GM12872 (cell line): ENCODE data around the gene OPCML.

Experiments used
- TF ChIP-seq, protein P1 (sequence below): IDR thresholded peaks from 3 replicates; pipeline ENCODE4 v1.5.1; 2011; ENCODE audit warnings: low read depth, mild to moderate bottlenecking, low read length, moderate library complexity; ENCODE audit not compliant: insufficient read depth

OPCML gene

DNA sequence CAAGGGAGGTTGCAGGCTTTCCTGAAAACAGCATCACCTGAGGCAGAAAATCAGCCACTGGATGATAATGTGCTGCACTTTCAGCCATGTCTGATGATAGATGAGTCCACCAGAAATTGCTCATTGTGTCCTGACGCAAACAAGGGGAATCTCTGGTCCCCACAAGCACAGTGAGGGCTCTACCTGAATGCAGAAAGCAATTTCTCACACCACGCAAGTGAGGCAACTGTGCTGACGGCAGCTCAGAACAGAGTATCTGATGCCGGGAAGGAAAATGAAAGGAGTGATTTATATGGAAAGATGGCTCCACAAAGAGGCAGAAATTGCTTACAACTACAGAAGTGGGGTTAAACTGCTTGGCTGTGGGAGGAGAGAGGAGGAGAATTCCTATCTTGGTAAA, 867.1 kb downstream of the OPCML start:
- TF ChIP-seq, protein P1, sequence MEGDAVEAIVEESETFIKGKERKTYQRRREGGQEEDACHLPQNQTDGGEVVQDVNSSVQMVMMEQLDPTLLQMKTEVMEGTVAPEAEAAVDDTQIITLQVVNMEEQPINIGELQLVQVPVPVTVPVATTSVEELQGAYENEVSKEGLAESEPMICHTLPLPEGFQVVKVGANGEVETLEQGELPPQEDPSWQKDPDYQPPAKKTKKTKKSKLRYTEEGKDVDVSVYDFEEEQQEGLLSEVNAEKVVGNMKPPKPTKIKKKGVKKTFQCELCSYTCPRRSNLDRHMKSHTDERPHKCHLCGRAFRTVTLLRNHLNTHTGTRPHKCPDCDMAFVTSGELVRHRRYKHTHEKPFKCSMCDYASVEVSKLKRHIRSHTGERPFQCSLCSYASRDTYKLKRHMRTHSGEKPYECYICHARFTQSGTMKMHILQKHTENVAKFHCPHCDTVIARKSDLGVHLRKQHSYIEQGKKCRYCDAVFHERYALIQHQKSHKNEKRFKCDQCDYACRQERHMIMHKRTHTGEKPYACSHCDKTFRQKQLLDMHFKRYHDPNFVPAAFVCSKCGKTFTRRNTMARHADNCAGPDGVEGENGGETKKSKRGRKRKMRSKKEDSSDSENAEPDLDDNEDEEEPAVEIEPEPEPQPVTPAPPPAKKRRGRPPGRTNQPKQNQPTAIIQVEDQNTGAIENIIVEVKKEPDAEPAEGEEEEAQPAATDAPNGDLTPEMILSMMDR = no peak

DNA sequence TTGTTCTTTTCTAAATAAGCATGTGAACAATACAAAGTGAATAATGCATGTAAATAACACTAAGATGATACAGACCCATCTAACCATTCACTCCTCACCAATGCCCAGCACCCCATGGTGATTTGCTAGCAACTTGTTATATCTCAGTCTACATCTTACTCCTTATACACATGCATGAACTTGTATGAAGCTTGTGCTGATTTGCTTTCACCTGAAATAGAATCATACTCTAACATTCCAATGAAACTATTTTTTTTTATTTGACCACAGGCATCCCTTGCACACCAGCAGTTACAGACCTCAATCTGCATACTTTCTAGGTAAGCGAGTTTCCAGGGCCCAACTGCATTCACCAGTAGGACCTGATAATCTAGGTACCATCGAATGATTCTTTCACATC, 873.6 kb downstream of the OPCML start:
- TF ChIP-seq, protein P1 = no peak

GRCh38 chr11:132658004-132658403, 874.3 kb downstream of the OPCML start:
- TF ChIP-seq, protein P1 = no peak

- TF ChIP-seq, protein P1 = no peak
Measured at GRCh38 chr11:132655187-132655855, 877.0 kb downstream of the OPCML start.

DNA sequence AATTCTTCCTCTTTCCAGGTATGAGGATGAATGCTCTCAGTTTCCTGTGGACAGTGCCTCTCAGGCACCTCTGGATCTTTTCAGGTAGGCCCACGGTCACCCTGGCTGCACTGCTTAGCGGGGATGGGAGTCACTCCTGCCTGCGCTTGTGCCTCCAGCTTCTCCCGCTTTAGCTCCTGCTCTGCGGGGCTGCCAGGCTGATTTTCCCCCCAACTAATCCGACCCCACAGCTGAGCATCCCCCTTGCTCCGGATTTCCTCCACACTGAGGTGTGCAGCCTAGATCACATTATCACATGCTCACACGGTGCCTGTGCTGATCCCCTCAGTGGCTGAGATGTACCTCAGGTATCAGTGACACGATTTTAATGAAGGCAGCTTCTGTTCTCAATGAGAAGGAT, 879.1 kb downstream of the OPCML start:
- TF ChIP-seq, protein P1 = no peak

GRCh38 chr11:132650969-132651720, 881.2 kb downstream of the OPCML start:
- TF ChIP-seq, protein P1 = no peak

DNA sequence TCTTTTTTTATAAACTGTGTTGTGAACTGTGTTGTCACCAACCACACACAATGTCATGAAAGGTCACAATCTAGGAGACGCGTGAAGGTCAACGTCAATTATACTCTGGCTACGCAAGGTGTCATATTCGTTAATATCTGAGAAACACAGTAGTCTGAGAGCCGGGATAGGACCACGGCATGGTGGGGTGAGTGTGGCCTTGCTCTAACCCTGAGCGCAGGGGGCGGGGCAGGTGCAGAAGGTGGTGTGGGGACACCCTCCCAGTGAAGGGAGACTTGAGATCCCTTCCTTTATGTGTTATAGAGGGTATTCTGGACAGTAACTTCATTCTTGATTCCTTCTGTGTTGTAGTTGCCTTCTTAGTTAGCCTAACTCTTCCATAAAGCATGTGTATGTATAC, 883.0 kb downstream of the OPCML start:
- TF ChIP-seq, protein P1 = no peak
